HG03378 (cell line): ENCODE results near the gene RBM22.

Source experiments
- ATAC-seq: cut with Tn5 transposase; IDR thresholded peaks from one replicate; pipeline ENCODE4 v1.9.1; 2021; ENCODE audit warnings: mild to moderate bottlenecking, moderate library complexity; ENCODE audit not compliant: unreplicated experiment

The RBM22 gene

DNA sequence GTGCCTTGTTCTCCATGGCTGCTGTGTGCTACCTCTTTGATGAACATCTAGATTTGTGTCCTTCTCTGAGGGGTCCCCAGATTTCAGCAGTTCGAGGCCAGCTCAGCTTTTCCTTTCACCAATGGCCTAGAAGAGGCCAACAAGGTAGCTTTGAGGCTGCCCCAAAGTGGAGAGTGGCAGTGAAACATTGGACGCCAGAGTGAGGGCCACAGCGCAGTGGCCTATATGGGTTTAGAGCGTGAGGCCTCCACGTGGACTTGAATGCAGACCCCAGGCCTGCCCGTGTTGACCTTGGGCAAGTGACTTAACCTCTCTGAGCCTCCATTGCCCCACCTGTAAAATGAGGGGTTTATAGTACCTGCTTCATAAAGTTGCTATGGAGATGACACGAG lies 28.0 kb downstream of the RBM22 start:
- no peak for ATAC-seq

- ATAC-seq, result no peak
Observed at GRCh38 chr5:150672237-150672883, 28.5 kb downstream of the RBM22 start.

DNA sequence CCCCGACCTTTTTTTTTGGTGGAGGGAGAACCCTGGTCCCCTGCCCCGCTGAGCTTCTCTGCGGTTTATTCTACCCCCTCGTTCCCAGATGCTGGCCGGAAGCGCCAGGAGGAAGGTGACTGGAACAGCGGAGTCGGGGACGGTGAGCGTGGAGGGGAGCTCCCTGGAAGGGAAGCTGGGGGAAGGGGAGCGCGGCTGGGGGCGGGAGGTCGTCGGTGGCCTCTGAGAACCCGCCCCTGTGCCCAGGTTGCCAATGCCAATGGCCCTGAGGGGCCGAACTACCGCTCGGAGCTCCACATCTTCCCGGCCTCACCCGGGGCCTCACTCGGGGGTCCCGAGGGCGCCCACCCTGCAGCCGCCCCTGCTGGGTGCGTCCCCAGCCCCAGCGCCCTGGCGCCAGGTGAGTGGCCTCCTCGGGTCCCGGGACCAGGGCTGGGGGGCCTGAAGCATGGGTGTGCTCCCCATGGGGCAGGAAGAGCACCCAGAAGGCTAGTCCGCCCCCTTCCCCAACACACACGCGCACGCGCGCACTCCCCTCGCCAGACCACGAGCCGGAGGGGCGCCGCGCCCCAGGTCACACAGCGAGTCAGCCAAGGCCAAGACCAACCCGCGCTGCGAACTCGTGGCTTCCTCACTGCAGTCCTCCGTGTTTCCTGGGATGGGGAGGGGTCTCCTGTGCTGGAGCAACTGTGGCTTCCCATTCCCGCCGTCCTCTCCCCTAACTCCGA lies 29.2 kb downstream of the RBM22 start:
- no peak for ATAC-seq

DNA sequence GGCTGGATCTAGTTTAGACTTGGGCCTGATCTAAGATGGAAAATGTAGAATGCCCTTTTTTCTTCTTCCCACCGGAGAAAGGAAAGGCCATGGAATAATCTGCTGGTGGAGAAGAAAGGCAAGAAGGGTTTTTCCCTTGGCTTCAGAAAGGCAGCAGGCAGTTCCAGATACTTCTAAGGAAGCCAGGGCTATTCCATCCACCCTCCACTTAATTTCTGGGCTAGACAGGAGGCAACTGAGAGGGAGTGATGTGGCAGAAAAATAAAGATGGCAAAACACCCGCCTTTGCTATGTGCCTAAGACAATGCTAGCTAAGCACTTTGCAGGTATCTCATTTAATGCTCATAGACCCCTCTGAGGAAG lies 29.9 kb downstream of the RBM22 start:
- ATAC-seq, result no peak

GRCh38 chr5:150670275-150670947 lies 30.5 kb downstream of the RBM22 start:
- ATAC-seq, result no peak

GRCh38 chr5:150665044-150665443 lies 35.8 kb downstream of the RBM22 start:
- ATAC-seq, result no peak

DNA sequence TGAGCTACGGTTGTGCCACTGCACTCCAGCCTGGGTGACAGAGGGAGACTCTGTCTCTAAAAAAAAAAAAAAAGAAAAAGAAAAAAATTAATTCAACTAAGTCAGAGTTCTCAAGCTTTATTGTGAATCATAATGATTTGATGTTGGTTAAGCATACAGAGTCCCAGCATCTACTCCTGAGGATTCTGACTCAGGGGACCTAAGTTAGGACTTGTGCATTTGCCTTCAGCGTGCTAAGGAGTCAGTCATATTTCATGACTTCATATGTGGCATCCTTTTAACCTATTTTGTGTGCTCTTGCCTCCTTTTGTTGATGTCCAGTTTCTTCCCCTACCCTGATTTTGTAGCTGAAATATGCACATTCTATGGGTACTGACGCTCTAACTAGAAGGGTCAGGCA lies 36.9 kb downstream of the RBM22 start:
- ATAC-seq, result no peak

- no peak for ATAC-seq
Observed at GRCh38 chr5:150662731-150663516, 37.9 kb downstream of the RBM22 start.

DNA sequence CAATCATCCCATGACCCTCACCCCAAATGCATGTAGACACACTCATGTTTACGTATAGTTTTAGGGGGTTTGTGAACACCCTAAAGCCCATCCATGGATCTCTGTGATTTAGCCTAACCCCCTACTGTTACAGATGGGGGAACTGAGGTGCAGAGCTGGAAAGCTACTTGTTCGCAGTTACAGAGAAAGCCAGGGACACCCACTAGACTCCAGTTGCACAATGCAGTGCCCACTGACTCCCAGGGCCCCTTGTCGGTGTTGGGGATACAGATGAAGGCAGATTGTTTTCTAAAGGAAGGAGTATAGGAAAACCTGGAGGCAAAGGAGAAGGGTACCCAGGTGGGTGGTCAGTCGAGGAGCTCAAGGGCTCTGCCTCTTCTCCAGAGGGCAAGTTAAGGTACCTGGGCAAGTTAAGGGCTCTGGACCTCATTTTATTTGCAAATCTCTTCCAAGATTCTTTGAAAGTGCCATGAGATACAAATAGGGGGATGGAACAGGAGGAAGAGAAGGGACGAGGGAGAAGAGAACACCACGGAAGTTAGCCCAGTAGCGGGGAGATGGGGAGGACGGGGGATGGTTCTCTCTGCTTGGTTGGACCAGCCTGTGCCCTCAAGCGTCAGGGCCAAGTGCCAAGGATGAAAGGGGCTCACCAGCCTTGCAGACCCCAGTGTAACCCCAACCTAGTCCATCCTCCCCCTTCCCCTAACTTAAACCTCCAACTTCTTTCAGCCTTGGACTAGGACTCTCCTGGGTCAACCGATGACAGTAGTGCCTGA lies 38.9 kb downstream of the RBM22 start:
- ATAC-seq, result no peak

- ATAC-seq, result no peak
Observed at GRCh38 chr5:150661086-150661485, 39.8 kb downstream of the RBM22 start, which contains the start of gene MYOZ3. MYOZ3 (plus strand) TSS chr5:150661251; CDS start chr5:150662942, 1,691 bp downstream.

- no peak for ATAC-seq
Observed at GRCh38 chr5:150660108-150660831, 40.6 kb downstream of the RBM22 start.

GRCh38 chr5:150659360-150660107 lies 41.3 kb downstream of the RBM22 start:
- no peak for ATAC-seq

DNA sequence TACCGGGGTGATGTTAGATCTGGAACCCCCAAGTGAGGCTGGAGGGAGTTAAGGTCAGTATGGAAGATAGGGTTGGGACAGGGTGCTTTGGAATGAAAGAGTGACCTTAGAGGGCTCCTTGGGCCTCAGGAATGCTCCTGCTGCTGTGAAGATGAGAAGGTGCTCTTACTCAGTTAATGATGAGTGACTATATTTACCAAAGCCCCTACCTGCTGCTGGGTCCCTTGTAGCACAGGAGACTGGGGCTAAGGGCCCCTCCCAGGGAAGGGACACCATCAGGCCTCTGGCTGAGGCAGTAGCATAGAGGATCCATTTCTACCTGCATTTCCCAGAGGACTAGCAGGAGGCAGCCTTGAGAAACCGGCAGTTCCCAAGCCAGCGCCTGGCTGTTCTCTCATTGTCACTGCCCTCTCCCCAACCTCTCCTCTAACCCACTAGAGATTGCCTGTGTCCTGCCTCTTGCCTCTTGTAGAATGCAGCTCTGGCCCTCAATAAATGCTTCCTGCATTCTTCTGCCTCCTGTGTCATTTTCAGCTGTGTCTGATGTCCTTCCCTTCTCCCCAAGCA lies 42.1 kb downstream of the RBM22 start:
- no peak for ATAC-seq

DNA sequence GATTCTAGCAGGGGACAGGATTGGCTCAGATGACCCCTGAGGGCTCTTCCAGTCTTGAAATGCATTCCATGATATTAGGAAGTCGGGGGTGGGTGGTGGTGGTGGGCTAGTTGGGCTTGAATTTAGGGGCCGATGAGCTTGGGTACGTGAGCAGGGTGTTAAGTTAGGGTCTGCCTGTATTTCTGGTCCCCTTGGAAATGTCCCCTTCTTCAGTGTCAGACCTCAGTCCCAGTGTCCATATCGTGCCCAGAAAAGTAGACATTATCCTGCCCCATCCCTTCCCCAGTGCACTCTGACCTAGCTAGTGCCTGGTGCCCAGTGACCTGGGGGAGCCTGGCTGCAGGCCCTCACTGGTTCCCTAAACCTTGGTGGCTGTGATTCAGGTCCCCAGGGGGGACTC lies 42.7 kb downstream of the RBM22 start:
- ATAC-seq, result no peak

DNA sequence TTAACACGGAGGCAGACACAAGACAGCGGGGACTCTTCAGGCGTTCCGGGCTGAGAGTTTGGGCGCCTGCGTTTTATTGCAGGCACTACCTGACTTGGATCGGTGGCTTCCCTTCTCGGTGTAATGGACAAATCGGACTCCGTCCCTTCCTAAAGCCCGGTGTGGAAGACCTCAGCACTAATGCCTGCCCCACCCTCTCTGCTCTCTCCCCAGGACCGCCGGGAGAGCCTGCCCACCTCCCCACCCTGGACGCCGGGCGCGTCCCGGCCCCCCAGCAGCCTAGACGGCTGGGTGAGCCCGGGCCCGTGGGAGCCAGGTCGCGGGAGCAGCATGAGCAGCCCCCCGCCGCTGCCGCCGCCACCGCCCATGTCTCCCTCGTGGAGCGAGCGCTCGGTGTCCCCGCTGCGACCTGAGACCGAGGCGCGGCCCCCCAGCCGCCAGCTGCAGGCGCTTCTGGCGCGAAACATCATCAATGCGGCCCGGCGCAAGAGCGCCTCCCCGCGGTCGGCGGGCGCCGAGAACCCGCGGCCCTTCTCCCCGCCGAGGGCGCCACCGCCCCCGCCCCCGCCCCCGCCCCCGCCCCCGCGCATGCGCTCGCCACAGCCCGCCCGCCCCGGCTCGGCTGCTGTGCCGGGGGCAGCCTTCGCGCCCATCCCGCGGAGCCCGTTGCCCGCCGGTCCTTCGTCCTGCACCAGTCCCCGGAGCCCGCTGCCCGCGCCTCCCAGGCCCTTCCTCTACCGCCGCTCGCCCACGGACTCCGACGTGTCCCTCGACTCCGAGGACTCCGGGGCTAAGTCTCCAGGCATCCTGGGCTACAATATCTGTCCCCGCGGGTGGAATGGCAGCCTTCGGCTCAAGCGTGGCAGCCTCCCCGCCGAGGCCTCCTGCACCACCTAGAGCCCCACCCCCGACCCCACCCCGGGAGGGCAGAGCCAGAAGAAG lies 44.4 kb downstream of the RBM22 start:
- ATAC-seq, result peak; percentile 64

GRCh38 chr5:150655221-150655620 lies 45.6 kb downstream of the RBM22 start:
- no peak for ATAC-seq

GRCh38 chr5:150653762-150654556 lies 46.9 kb downstream of the RBM22 start:
- no peak for ATAC-seq
